ENCODE measurements around the gene IGFALS.
A peak's percentile ranks its signal among the peaks of the same experiment; 100 is the strongest.

IGFALS gene

GRCh38 chr16:1826691-1827573 lies 33.4 kb upstream of the IGFALS start, which contains the start of the genes FAHD1 and HAGH:
Gene FAHD1 (plus strand): TSS chr16:1827206. CDS start chr16:1827239, 33 bp downstream.
Gene HAGH (minus strand): TSS chr16:1826825. CDS start chr16:1826787, 38 bp downstream.
- TF ChIP-seq TOX (CRISPR knock-in tag; IDR thresholded peaks at IDR 0.05; ENCODE audit: borderline replicate concordance) (no peak), BACH2 (CRISPR knock-in tag; IDR thresholded peaks at IDR 0.05; ENCODE audit: borderline replicate concordance) (no peak), ZFP3 (CRISPR knock-in tag; IDR thresholded peaks at IDR 0.05) (0 out of 2 replicates have a peak, but pooled peaks have one; percentile 34)
- TF ChIP-seq, protein P1, sequence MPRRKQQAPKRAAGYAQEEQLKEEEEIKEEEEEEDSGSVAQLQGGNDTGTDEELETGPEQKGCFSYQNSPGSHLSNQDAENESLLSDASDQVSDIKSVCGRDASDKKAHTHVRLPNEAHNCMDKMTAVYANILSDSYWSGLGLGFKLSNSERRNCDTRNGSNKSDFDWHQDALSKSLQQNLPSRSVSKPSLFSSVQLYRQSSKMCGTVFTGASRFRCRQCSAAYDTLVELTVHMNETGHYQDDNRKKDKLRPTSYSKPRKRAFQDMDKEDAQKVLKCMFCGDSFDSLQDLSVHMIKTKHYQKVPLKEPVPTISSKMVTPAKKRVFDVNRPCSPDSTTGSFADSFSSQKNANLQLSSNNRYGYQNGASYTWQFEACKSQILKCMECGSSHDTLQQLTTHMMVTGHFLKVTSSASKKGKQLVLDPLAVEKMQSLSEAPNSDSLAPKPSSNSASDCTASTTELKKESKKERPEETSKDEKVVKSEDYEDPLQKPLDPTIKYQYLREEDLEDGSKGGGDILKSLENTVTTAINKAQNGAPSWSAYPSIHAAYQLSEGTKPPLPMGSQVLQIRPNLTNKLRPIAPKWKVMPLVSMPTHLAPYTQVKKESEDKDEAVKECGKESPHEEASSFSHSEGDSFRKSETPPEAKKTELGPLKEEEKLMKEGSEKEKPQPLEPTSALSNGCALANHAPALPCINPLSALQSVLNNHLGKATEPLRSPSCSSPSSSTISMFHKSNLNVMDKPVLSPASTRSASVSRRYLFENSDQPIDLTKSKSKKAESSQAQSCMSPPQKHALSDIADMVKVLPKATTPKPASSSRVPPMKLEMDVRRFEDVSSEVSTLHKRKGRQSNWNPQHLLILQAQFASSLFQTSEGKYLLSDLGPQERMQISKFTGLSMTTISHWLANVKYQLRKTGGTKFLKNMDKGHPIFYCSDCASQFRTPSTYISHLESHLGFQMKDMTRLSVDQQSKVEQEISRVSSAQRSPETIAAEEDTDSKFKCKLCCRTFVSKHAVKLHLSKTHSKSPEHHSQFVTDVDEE (CRISPR knock-in tag; IDR thresholded peaks at IDR 0.05), result 0 out of 2 replicates have a peak, but pooled peaks have one; percentile 36
- peak; percentile 94 for ATAC-seq

GRCh38 chr16:1825864-1826690 lies 32.6 kb upstream of the IGFALS start:
- no peak for TF ChIP-seq TCF4 (CRISPR knock-in tag; IDR thresholded peaks at IDR 0.05; ENCODE audit: borderline replicate concordance)
- TF ChIP-seq RARB (CRISPR knock-in tag; IDR thresholded peaks at IDR 0.05), result no peak
- ATAC-seq, result peak; percentile 13

GRCh38 chr16:1825381-1825863 lies 31.9 kb upstream of the IGFALS start:
- TF ChIP-seq, protein P2, sequence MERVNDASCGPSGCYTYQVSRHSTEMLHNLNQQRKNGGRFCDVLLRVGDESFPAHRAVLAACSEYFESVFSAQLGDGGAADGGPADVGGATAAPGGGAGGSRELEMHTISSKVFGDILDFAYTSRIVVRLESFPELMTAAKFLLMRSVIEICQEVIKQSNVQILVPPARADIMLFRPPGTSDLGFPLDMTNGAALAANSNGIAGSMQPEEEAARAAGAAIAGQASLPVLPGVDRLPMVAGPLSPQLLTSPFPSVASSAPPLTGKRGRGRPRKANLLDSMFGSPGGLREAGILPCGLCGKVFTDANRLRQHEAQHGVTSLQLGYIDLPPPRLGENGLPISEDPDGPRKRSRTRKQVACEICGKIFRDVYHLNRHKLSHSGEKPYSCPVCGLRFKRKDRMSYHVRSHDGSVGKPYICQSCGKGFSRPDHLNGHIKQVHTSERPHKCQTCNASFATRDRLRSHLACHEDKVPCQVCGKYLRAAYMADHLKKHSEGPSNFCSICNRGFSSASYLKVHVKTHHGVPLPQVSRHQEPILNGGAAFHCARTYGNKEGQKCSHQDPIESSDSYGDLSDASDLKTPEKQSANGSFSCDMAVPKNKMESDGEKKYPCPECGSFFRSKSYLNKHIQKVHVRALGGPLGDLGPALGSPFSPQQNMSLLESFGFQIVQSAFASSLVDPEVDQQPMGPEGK (CRISPR knock-in tag; IDR thresholded peaks at IDR 0.05; ENCODE audit: borderline replicate concordance), result no peak
- TF ChIP-seq GLIS3 (CRISPR knock-in tag; IDR thresholded peaks at IDR 0.05), result no peak
- no peak for TF ChIP-seq ZNF565 (CRISPR knock-in tag; conservative IDR thresholded peaks at IDR 0.05; ENCODE audit: low read depth)
- no peak for TF ChIP-seq TOX (CRISPR knock-in tag; IDR thresholded peaks at IDR 0.05; ENCODE audit: borderline replicate concordance)
- no peak for TF ChIP-seq ARNTL (CRISPR knock-in tag; IDR thresholded peaks at IDR 0.05; ENCODE audit: borderline replicate concordance, low read depth)
- TF ChIP-seq TCF4 (CRISPR knock-in tag; IDR thresholded peaks at IDR 0.05; ENCODE audit: borderline replicate concordance), result no peak
- TF ChIP-seq SNAI2 (CRISPR knock-in tag; IDR thresholded peaks at IDR 0.05), result no peak
- no peak for TF ChIP-seq POU6F1 (CRISPR knock-in tag; IDR thresholded peaks at IDR 0.05; ENCODE audit: borderline replicate concordance, low read depth)
- TF ChIP-seq CREB5 (CRISPR knock-in tag; IDR thresholded peaks at IDR 0.05; ENCODE audit: low read depth), result no peak
- TF ChIP-seq RARB (CRISPR knock-in tag; IDR thresholded peaks at IDR 0.05), result no peak
- no peak for TF ChIP-seq BACH2 (CRISPR knock-in tag; IDR thresholded peaks at IDR 0.05; ENCODE audit: borderline replicate concordance)
- TF ChIP-seq, protein P3, sequence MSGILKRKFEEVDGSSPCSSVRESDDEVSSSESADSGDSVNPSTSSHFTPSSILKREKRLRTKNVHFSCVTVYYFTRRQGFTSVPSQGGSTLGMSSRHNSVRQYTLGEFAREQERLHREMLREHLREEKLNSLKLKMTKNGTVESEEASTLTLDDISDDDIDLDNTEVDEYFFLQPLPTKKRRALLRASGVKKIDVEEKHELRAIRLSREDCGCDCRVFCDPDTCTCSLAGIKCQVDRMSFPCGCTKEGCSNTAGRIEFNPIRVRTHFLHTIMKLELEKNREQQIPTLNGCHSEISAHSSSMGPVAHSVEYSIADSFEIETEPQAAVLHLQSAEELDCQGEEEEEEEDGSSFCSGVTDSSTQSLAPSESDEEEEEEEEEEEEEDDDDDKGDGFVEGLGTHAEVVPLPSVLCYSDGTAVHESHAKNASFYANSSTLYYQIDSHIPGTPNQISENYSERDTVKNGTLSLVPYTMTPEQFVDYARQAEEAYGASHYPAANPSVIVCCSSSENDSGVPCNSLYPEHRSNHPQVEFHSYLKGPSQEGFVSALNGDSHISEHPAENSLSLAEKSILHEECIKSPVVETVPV (CRISPR knock-in tag; IDR thresholded peaks at IDR 0.05), result no peak
- TF ChIP-seq ZFP3 (CRISPR knock-in tag; IDR thresholded peaks at IDR 0.05), result no peak
- TF ChIP-seq ISL1 (CRISPR knock-in tag; IDR thresholded peaks at IDR 0.05), result no peak
- no peak for TF ChIP-seq ESRRG (CRISPR knock-in tag; IDR thresholded peaks at IDR 0.05)
- TF ChIP-seq CSDC2 (CRISPR knock-in tag; IDR thresholded peaks at IDR 0.05), result no peak
- no peak for TF ChIP-seq ZFP30 (CRISPR knock-in tag; IDR thresholded peaks at IDR 0.05)
- TF ChIP-seq OSR1 (CRISPR knock-in tag; IDR thresholded peaks at IDR 0.05), result no peak
- no peak for TF ChIP-seq PPARA (CRISPR knock-in tag; IDR thresholded peaks at IDR 0.05; ENCODE audit: borderline replicate concordance)
- TF ChIP-seq ZNF70 (CRISPR knock-in tag; IDR thresholded peaks at IDR 0.05), result no peak
- no peak for ATAC-seq
